Measurements from ENCODE around the gene PARP8. TPM values are rescaled to one million over a fixed set of nuclear protein-coding genes. Genes with fewer than 3 reads are reported as not detected.

Gene PARP8
- total and polyA plus RNA-seq, 4 donors, result 20.3 to 39.1 (median 29.1) TPM

GRCh38 chr5:50699737-50700136 is 33.3 kb downstream of the PARP8 start:
- WGBS (ENCODE audit: insufficient coverage), result 100% methylated on average over 1 of the region's 2 CpGs
- no peaks in the 10 kb centered on the region for H3K9me3 ChIP-seq (ENCODE audit: control insufficient read depth, insufficient read depth, low read length)
- no peak overlapping the region for H3K4me3 ChIP-seq (ENCODE audit: low read depth, low read length)
- no peaks in the 10 kb centered on the region for H3K27me3 ChIP-seq (ENCODE audit: control insufficient read depth, insufficient read depth, low read length)
- no peak for DNase-seq (ENCODE audit: low read depth in 4 of 6, low spot score in 6 of 6)
- H3K27ac ChIP-seq (ENCODE audit: low read depth, low read length), result no peak overlapping the region
- H3K36me3 ChIP-seq (ENCODE audit: control insufficient read depth, insufficient read depth, low read length), result no peaks in the 10 kb centered on the region
- H3K4me1 ChIP-seq (ENCODE audit: control insufficient read depth, insufficient read depth, low read length), result no peaks in the 10 kb centered on the region

- no peak overlapping the region for H3K4me3 ChIP-seq (ENCODE audit: low read depth, low read length)
- WGBS (ENCODE audit: insufficient coverage), result no CpG with 5 or more reads among the region's 4 CpGs
- H3K9me3 ChIP-seq (ENCODE audit: control insufficient read depth, insufficient read depth, low read length), result no peaks in the 10 kb centered on the region
- DNase-seq (ENCODE audit: low read depth in 4 of 6, low spot score in 6 of 6), result no peak
- no peak overlapping the region for H3K27ac ChIP-seq (ENCODE audit: low read depth, low read length)
- no peaks in the 10 kb centered on the region for H3K27me3 ChIP-seq (ENCODE audit: control insufficient read depth, insufficient read depth, low read length)
- no peaks in the 10 kb centered on the region for H3K36me3 ChIP-seq (ENCODE audit: control insufficient read depth, insufficient read depth, low read length)
- no peaks in the 10 kb centered on the region for H3K4me1 ChIP-seq (ENCODE audit: control insufficient read depth, insufficient read depth, low read length)
These were observed 34.3 kb downstream of the PARP8 start for GRCh38 chr5:50700706-50701105.

- DNase-seq (ENCODE audit: low read depth in 4 of 6, low spot score in 6 of 6), result no peak
- Histone ChIP-seq H3K27me3 (ENCODE audit: control insufficient read depth, insufficient read depth, low read length) (no peaks in the 10 kb centered on the region), H3K4me3 (ENCODE audit: low read depth, low read length) (no peak overlapping the region), H3K4me1 (ENCODE audit: control insufficient read depth, insufficient read depth, low read length) (no peaks in the 10 kb centered on the region), H3K27ac (ENCODE audit: low read depth, low read length) (no peak overlapping the region), H3K9me3 (ENCODE audit: control insufficient read depth, insufficient read depth, low read length) (no peaks in the 10 kb centered on the region), H3K36me3 (ENCODE audit: control insufficient read depth, insufficient read depth, low read length) (no peaks in the 10 kb centered on the region)
- WGBS (ENCODE audit: insufficient coverage), result 81% methylated on average over 3 of the region's 9 CpGs
These were observed 36.4 kb downstream of the PARP8 start for GRCh38 chr5:50702615-50703366.

GRCh38 chr5:50703367-50703666 is 36.9 kb downstream of the PARP8 start:
- no peak for DNase-seq (ENCODE audit: low read depth in 4 of 6, low spot score in 6 of 6)
- no peak overlapping the region for H3K27ac ChIP-seq (ENCODE audit: low read depth, low read length)
- no peaks in the 10 kb centered on the region for H3K4me1 ChIP-seq (ENCODE audit: control insufficient read depth, insufficient read depth, low read length)
- no peak overlapping the region for H3K4me3 ChIP-seq (ENCODE audit: low read depth, low read length)
- no peaks in the 10 kb centered on the region for H3K27me3 ChIP-seq (ENCODE audit: control insufficient read depth, insufficient read depth, low read length)
- no CpG with 5 or more reads among the region's 1 CpG for WGBS (ENCODE audit: insufficient coverage)
- no peaks in the 10 kb centered on the region for H3K36me3 ChIP-seq (ENCODE audit: control insufficient read depth, insufficient read depth, low read length)
- H3K9me3 ChIP-seq (ENCODE audit: control insufficient read depth, insufficient read depth, low read length), result no peaks in the 10 kb centered on the region

GRCh38 chr5:50704730-50705129 is 38.3 kb downstream of the PARP8 start:
- WGBS (ENCODE audit: insufficient coverage), result no CpG with 5 or more reads among the region's 3 CpGs
- Histone ChIP-seq H3K27me3 (ENCODE audit: control insufficient read depth, insufficient read depth, low read length) (no peaks in the 10 kb centered on the region), H3K4me1 (ENCODE audit: control insufficient read depth, insufficient read depth, low read length) (no peaks in the 10 kb centered on the region), H3K36me3 (ENCODE audit: control insufficient read depth, insufficient read depth, low read length) (no peaks in the 10 kb centered on the region), H3K4me3 (ENCODE audit: low read depth, low read length) (no peak overlapping the region), H3K9me3 (ENCODE audit: control insufficient read depth, insufficient read depth, low read length) (no peaks in the 10 kb centered on the region), H3K27ac (ENCODE audit: low read depth, low read length) (no peak overlapping the region)
- no peak for DNase-seq (ENCODE audit: low read depth in 4 of 6, low spot score in 6 of 6)

- WGBS (ENCODE audit: insufficient coverage), result no CpG with 5 or more reads among the region's 1 CpG
- H3K4me3 ChIP-seq (ENCODE audit: low read depth, low read length), result no peak overlapping the region
- H3K36me3 ChIP-seq (ENCODE audit: control insufficient read depth, insufficient read depth, low read length), result no peaks in the 10 kb centered on the region
- DNase-seq (ENCODE audit: low read depth in 4 of 6, low spot score in 6 of 6), result no peak
- no peaks in the 10 kb centered on the region for H3K9me3 ChIP-seq (ENCODE audit: control insufficient read depth, insufficient read depth, low read length)
- no peaks in the 10 kb centered on the region for H3K4me1 ChIP-seq (ENCODE audit: control insufficient read depth, insufficient read depth, low read length)
- no peaks in the 10 kb centered on the region for H3K27me3 ChIP-seq (ENCODE audit: control insufficient read depth, insufficient read depth, low read length)
- no peak overlapping the region for H3K27ac ChIP-seq (ENCODE audit: low read depth, low read length)
These were observed 43.0 kb downstream of the PARP8 start for GRCh38 chr5:50709471-50709870.

GRCh38 chr5:50710838-50711237 is 44.4 kb downstream of the PARP8 start:
- Histone ChIP-seq H3K9me3 (ENCODE audit: control insufficient read depth, insufficient read depth, low read length) (no peaks in the 10 kb centered on the region), H3K36me3 (ENCODE audit: control insufficient read depth, insufficient read depth, low read length) (no peaks in the 10 kb centered on the region), H3K27me3 (ENCODE audit: control insufficient read depth, insufficient read depth, low read length) (no peaks in the 10 kb centered on the region), H3K27ac (ENCODE audit: low read depth, low read length) (no peak overlapping the region), H3K4me3 (ENCODE audit: low read depth, low read length) (no peak overlapping the region), H3K4me1 (ENCODE audit: control insufficient read depth, insufficient read depth, low read length) (no peaks in the 10 kb centered on the region)
- no peak for DNase-seq (ENCODE audit: low read depth in 4 of 6, low spot score in 6 of 6)
- WGBS (ENCODE audit: insufficient coverage), result no CpG with 5 or more reads among the region's 2 CpGs

- WGBS (ENCODE audit: insufficient coverage), result no CpG with 5 or more reads among the region's 2 CpGs
- Histone ChIP-seq H3K27ac (ENCODE audit: low read depth, low read length) (no peak overlapping the region), H3K4me3 (ENCODE audit: low read depth, low read length) (no peak overlapping the region), H3K36me3 (ENCODE audit: control insufficient read depth, insufficient read depth, low read length) (no peaks in the 10 kb centered on the region), H3K9me3 (ENCODE audit: control insufficient read depth, insufficient read depth, low read length) (no peaks in the 10 kb centered on the region), H3K27me3 (ENCODE audit: control insufficient read depth, insufficient read depth, low read length) (no peaks in the 10 kb centered on the region), H3K4me1 (ENCODE audit: control insufficient read depth, insufficient read depth, low read length) (no peaks in the 10 kb centered on the region)
- peak in 1 of 6 donors; percentile 1 for DNase-seq (ENCODE audit: low read depth in 4 of 6, low spot score in 6 of 6)
These were observed 44.8 kb downstream of the PARP8 start for GRCh38 chr5:50711280-50711679.

- 80% methylated on average over 1 of the region's 1 CpG for WGBS (ENCODE audit: insufficient coverage)
- DNase-seq (ENCODE audit: low read depth in 4 of 6, low spot score in 6 of 6), result no peak
- no peaks in the 10 kb centered on the region for H3K9me3 ChIP-seq (ENCODE audit: control insufficient read depth, insufficient read depth, low read length)
- H3K27ac ChIP-seq (ENCODE audit: low read depth, low read length), result no peak overlapping the region
- no peaks in the 10 kb centered on the region for H3K4me1 ChIP-seq (ENCODE audit: control insufficient read depth, insufficient read depth, low read length)
- H3K27me3 ChIP-seq (ENCODE audit: control insufficient read depth, insufficient read depth, low read length), result no peaks in the 10 kb centered on the region
- H3K4me3 ChIP-seq (ENCODE audit: low read depth, low read length), result no peak overlapping the region
- H3K36me3 ChIP-seq (ENCODE audit: control insufficient read depth, insufficient read depth, low read length), result no peaks in the 10 kb centered on the region
These were observed 46.0 kb downstream of the PARP8 start for GRCh38 chr5:50712479-50712878.

GRCh38 chr5:50715001-50715400 is 48.6 kb downstream of the PARP8 start:
- no peaks in the 10 kb centered on the region for H3K36me3 ChIP-seq (ENCODE audit: control insufficient read depth, insufficient read depth, low read length)
- H3K4me1 ChIP-seq (ENCODE audit: control insufficient read depth, insufficient read depth, low read length), result no peaks in the 10 kb centered on the region
- no peak overlapping the region for H3K4me3 ChIP-seq (ENCODE audit: low read depth, low read length)

More at GRCh38 chr5:50715001-50715400, 48.6 kb downstream of the PARP8 start:
- no peak for DNase-seq (ENCODE audit: low read depth in 4 of 6, low spot score in 6 of 6)
- Histone ChIP-seq H3K9me3 (ENCODE audit: control insufficient read depth, insufficient read depth, low read length) (no peaks in the 10 kb centered on the region), H3K27me3 (ENCODE audit: control insufficient read depth, insufficient read depth, low read length) (no peaks in the 10 kb centered on the region), H3K27ac (ENCODE audit: low read depth, low read length) (no peak overlapping the region)
- WGBS (ENCODE audit: insufficient coverage), result 100% methylated on average over 1 of the region's 5 CpGs
